GM19043 (cell line): ENCODE data around the gene ATP2B3.
A peak's percentile ranks its signal among the peaks of the same experiment; 100 is the strongest.

ENCODE experiments used
- ATAC-seq: cut with Tn5 transposase; IDR thresholded peaks from one replicate; pipeline ENCODE4 v1.9.1; 2021; ENCODE audit warnings: low read depth; ENCODE audit not compliant: unreplicated experiment

Gene ATP2B3

GRCh38 chrX:153564047-153564606 is 46.7 kb downstream of the ATP2B3 start:
- no peak for ATAC-seq

GRCh38 chrX:153565996-153566580 is 48.6 kb downstream of the ATP2B3 start:
- no peak for ATAC-seq

GRCh38 chrX:153568451-153569011 is 51.1 kb downstream of the ATP2B3 start:
- ATAC-seq, result no peak

- no peak for ATAC-seq
Measured at GRCh38 chrX:153569475-153569874, 52.0 kb downstream of the ATP2B3 start.

GRCh38 chrX:153571534-153571908 is 54.1 kb downstream of the ATP2B3 start:
- ATAC-seq, result no peak

- no peak for ATAC-seq
Measured at GRCh38 chrX:153572601-153573000, 55.2 kb downstream of the ATP2B3 start.

- ATAC-seq, result no peak
Measured at GRCh38 chrX:153573984-153574383, 56.5 kb downstream of the ATP2B3 start.

GRCh38 chrX:153576239-153576870 is 58.9 kb downstream of the ATP2B3 start:
- no peak for ATAC-seq

- ATAC-seq, result no peak
Measured at GRCh38 chrX:153576961-153577360, 59.5 kb downstream of the ATP2B3 start.

GRCh38 chrX:153578200-153578835 is 60.9 kb downstream of the ATP2B3 start:
- no peak for ATAC-seq

GRCh38 chrX:153578889-153579288 is 61.4 kb downstream of the ATP2B3 start:
- ATAC-seq, result no peak

- no peak for ATAC-seq
Measured at GRCh38 chrX:153580700-153581386, 63.4 kb downstream of the ATP2B3 start.

- peak; percentile 100 for ATAC-seq
Measured at GRCh38 chrX:153582896-153583295, 65.5 kb downstream of the ATP2B3 start.

GRCh38 chrX:153583433-153583832 is 66.0 kb downstream of the ATP2B3 start:
- no peak for ATAC-seq

- no peak for ATAC-seq
Measured at GRCh38 chrX:153585827-153586226, 68.4 kb downstream of the ATP2B3 start.

- no peak for ATAC-seq
Measured at GRCh38 chrX:153587342-153587741, 69.9 kb downstream of the ATP2B3 start.

GRCh38 chrX:153588021-153588781 is 70.8 kb downstream of the ATP2B3 start:
- ATAC-seq, result no peak

- ATAC-seq, result no peak
Measured at GRCh38 chrX:153588782-153589446, 71.5 kb downstream of the ATP2B3 start.
